B cell (primary cell): ENCODE results near the gene RALGAPA2. TPM values are rescaled to one million over a fixed set of nuclear protein-coding genes. Genes with fewer than 3 reads are reported as not detected.

Source experiments
- ATAC-seq: fragments of 200-7000 bp; cut with Tn5 transposase; one replicate; pipeline ENCODE4 v1.10.0; 2021; ENCODE audit warnings: low read depth, mild to moderate bottlenecking, moderate number of reproducible peaks, moderate library complexity
- CTCF ChIA-PET: fragments of 350-600 bp; sonication (Branson Sonifier 250); formaldehyde crosslinking; loops from one replicate; lab custom pipeline; 2021; ENCODE audit warnings: antibody characterized with exemption, inconsistent platforms; lab: Charles Lee
- POLR2A ChIA-PET: fragments of 350-600 bp; sonication (Branson Sonifier 250); formaldehyde crosslinking; loops from one replicate; lab custom pipeline; 2021; ENCODE audit warnings: antibody characterized with exemption; lab: Charles Lee
- DNase-seq: peaks from one replicate; pipeline ENCODE4 v3.0.0; 2013
- H2AFZ ChIP-seq: 2 replicates; pipeline ENCODE4 v1.6.1; 2012; ENCODE audit warnings: mild to moderate bottlenecking, low read depth, low read length; ENCODE audit not compliant: insufficient read depth, poor library complexity, severe bottlenecking
- H3K27ac ChIP-seq, 2 donors: 1 replicate in 1 of 2; 2 replicates in 1 of 2; pipeline ENCODE4 v1.5.1; 2012 to 2013; ENCODE audit warnings: low read length in 2 of 2, mild to moderate bottlenecking in 2 of 2, moderate library complexity in 1 of 2
- H3K27me3 ChIP-seq, 4 experiments: fragments of 200-600 bp in 1 of 4; sonication (generic) in 1 of 4; replicated peaks in 1 of 4; 1 replicate in 2 of 4; 2 replicates in 2 of 4; pipeline versions ENCODE4 v1.6.1 to v1.7.0; 2013 to 2016; ENCODE audit warnings: low read length in 3 of 4, mild to moderate bottlenecking in 2 of 4, mixed read lengths in 1 of 4, moderate library complexity in 1 of 4; ENCODE audit not compliant: insufficient read depth in 4 of 4, control insufficient read depth in 3 of 4; ENCODE audit errors: control extremely low read depth in 1 of 4
- H3K36me3 ChIP-seq, 2 experiments: replicated peaks in 1 of 2; 1 replicate in 1 of 2; 2 replicates in 1 of 2; pipeline versions ENCODE4 v1.6.1 to v1.7.1; 2013; ENCODE audit warnings: low read length in 1 of 2; ENCODE audit not compliant: insufficient read depth in 2 of 2, control insufficient read depth in 1 of 2; ENCODE audit errors: control extremely low read depth in 1 of 2, extremely low read depth in 1 of 2
- H3K4me1 ChIP-seq, 2 donors: fragments of 200-600 bp in 1 of 2; sonication (generic) in 1 of 2; 1 replicate in 1 of 2; 2 replicates in 1 of 2; pipeline versions ENCODE4 v1.5.1 to v1.6.1; 2013 to 2017; ENCODE audit warnings: low read length in 2 of 2; ENCODE audit not compliant: control insufficient read depth in 2 of 2, insufficient read depth in 2 of 2
- H3K4me2 ChIP-seq: replicated peaks from 2 replicates; pipeline ENCODE3; 2012; ENCODE audit warnings: mild to moderate bottlenecking, low read depth, low read length; ENCODE audit not compliant: poor library complexity, severe bottlenecking
- H3K4me3 ChIP-seq, 5 experiments: fragments of 200-600 bp in 1 of 5; sonication (generic) in 1 of 5; 1 replicate in 3 of 5; 2 replicates in 2 of 5; pipeline versions ENCODE4 v1.5.1 to v1.7.0; 2011 to 2016; ENCODE audit warnings: low read length in 4 of 5, mild to moderate bottlenecking in 4 of 5, low read depth in 2 of 5, control low read depth in 1 of 5, moderate library complexity in 1 of 5; ENCODE audit not compliant: insufficient read depth in 1 of 5; ENCODE audit errors: control extremely low read depth in 1 of 5, extremely low read depth in 1 of 5
- H3K79me2 ChIP-seq: fragments of 200-600 bp; sonication (generic); one replicate; pipeline ENCODE4 v1.6.0; 2016; ENCODE audit warnings: low read length; ENCODE audit not compliant: control insufficient read depth, insufficient read depth
- H3K9ac ChIP-seq: fragments of 200-600 bp; sonication (generic); 2 replicates; pipeline ENCODE4 v1.6.1; 2017; ENCODE audit warnings: mild to moderate bottlenecking, low read length, moderate library complexity
- H3K9me3 ChIP-seq, 3 donors: one replicate each; pipeline versions ENCODE4 v1.6.1 to v1.7.1; 2013; ENCODE audit warnings: low read length in 2 of 3; ENCODE audit not compliant: control insufficient read depth in 2 of 3, insufficient read depth in 1 of 3; ENCODE audit errors: control extremely low read depth in 1 of 3
- H4K20me1 ChIP-seq: 2 replicates; pipeline ENCODE4 v1.6.0; 2012; ENCODE audit warnings: mild to moderate bottlenecking, low read length; ENCODE audit not compliant: insufficient read depth, control insufficient read depth, poor library complexity, severe bottlenecking
- H3K27ac Mint-ChIP-seq: one replicate; pipeline ENCODE4 v1.8.0; 2021; ENCODE audit warnings: mixed read lengths
- H3K27me3 Mint-ChIP-seq: one replicate; pipeline ENCODE4 v1.8.0; 2021; ENCODE audit warnings: mixed read lengths
- H3K4me1 Mint-ChIP-seq: one replicate; pipeline ENCODE4 v1.8.0; 2021; ENCODE audit warnings: mixed read lengths
- H3K4me3 Mint-ChIP-seq: one replicate; pipeline ENCODE4 v1.8.0; 2021; ENCODE audit warnings: mixed read lengths
- H3K9me3 Mint-ChIP-seq: one replicate; pipeline ENCODE4 v1.8.0; 2022; ENCODE audit warnings: mixed read lengths; ENCODE audit not compliant: insufficient read depth
- CTCF ChIP-seq: fragments of 200-600 bp; IDR thresholded peaks from one replicate; pipeline ENCODE4 v1.8.0; 2022; ENCODE audit warnings: antibody characterized with exemption, mild to moderate bottlenecking
- EZH2 ChIP-seq: IDR thresholded peaks from 2 replicates; pipeline ENCODE4 v1.6.1; 2012; ENCODE audit warnings: borderline replicate concordance, low read depth, mild to moderate bottlenecking, moderate library complexity, low read length; ENCODE audit not compliant: insufficient read depth, poor library complexity, severe bottlenecking
- WGBS: methylation state at CpG from one replicate; pipeline ENCODE4 v1.1.5; 2013; ENCODE audit warnings: missing lambda C conversion rate; ENCODE audit not compliant: insufficient coverage; 5-methylcytosine and 5-hydroxymethylcytosine counted together
- intact Hi-C: fragments of 100-400 bp; cut with micrococcal nuclease; formaldehyde crosslinking; loops from one replicate; pipeline ENCODE4 v1.10.0; 2022
- polyA plus RNA-seq: library from polyadenylated mRNA; depleted of rRNA; stranded (reverse); fragments of >200 nt; gene quantifications from 2 replicates; pipeline ENCODE4 v1.2.3, GENCODE V29; 2012
- total RNA-seq, 2 donors: library from RNA; stranded (reverse); fragments of 120-200 nt in 1 of 2; gene quantifications; 1 replicate in 1 of 2; 2 replicates in 1 of 2; pipeline versions ENCODE4 v1.2.3 to v1.2.4, GENCODE V29; 2013 to 2022

The RALGAPA2 gene
- total and polyA plus RNA-seq, 2 donors (not counting 1 experiment from before 2014, with no cell fraction given): 6.4 to 33.1 TPM

- CTCF ChIA-PET: no interaction called here
- no peaks in the 10 kb centered on the region for H3K4me1 Mint-ChIP-seq
- no CpG with 5 or more reads among the region's 3 CpGs for WGBS
Measured at GRCh38 chr20:20428067-20428466, 284.4 kb downstream of the RALGAPA2 start.

GRCh38 chr20:20427227-20427864 is 285.1 kb downstream of the RALGAPA2 start:
- H3K27me3 Mint-ChIP-seq: no peaks in the 10 kb centered on the region
- Histone ChIP-seq H3K9me3 (no peaks in the 10 kb centered on the region), H4K20me1 (no peaks in the 10 kb centered on the region), H3K4me3 (no peak overlapping the region), H2AFZ (no peak overlapping the region), H3K4me1 (no peaks in the 10 kb centered on the region), H3K27me3 (no peaks in the 10 kb centered on the region), H3K4me2 (no peak overlapping the region), H3K36me3 (no peaks in the 10 kb centered on the region), H3K79me2 (no peaks in the 10 kb centered on the region), H3K27ac (no peak overlapping the region), H3K9ac (no peak overlapping the region)
- H3K9me3 Mint-ChIP-seq: no peaks in the 10 kb centered on the region
- WGBS: 94% methylated on average over 9 of the region's 11 CpGs
- no peaks in the 10 kb centered on the region for H3K4me1 Mint-ChIP-seq
- ATAC-seq (no peak), DNase-seq (no peak)
- CTCF ChIA-PET: no interaction called here
- TF ChIP-seq CTCF (no peak), EZH2 (no peak)
- POLR2A ChIA-PET: no interaction called here
- intact Hi-C loops: no loop called here
- no peak overlapping the region for H3K4me3 Mint-ChIP-seq
- H3K27ac Mint-ChIP-seq: no peak overlapping the region

More at GRCh38 chr20:20428067-20428466, 284.4 kb downstream of the RALGAPA2 start:
- H2AFZ ChIP-seq: no peak overlapping the region
- H3K79me2 ChIP-seq: no peaks in the 10 kb centered on the region
- no peaks in the 10 kb centered on the region for H3K9me3 ChIP-seq
- no peaks in the 10 kb centered on the region for H3K4me1 ChIP-seq
- DNase-seq: no peak
- Mint-ChIP-seq H3K27ac (no peak overlapping the region), H3K27me3 (no peaks in the 10 kb centered on the region), H3K4me3 (no peak overlapping the region), H3K9me3 (no peaks in the 10 kb centered on the region)
- no peaks in the 10 kb centered on the region for H3K27me3 ChIP-seq
- no peak overlapping the region for H3K4me2 ChIP-seq
- no peak for ATAC-seq
- intact Hi-C loops: no loop called here
- TF ChIP-seq CTCF (no peak), EZH2 (no peak)
- H3K9ac ChIP-seq: no peak overlapping the region
- H4K20me1 ChIP-seq: no peaks in the 10 kb centered on the region
- no peak overlapping the region for H3K4me3 ChIP-seq
- H3K36me3 ChIP-seq: no peaks in the 10 kb centered on the region
- no peak overlapping the region for H3K27ac ChIP-seq
- POLR2A ChIA-PET: no interaction called here
